GM13977 (cell line): ENCODE measurements around the gene FIS1.
A peak's percentile ranks its signal among the peaks of the same experiment; 100 is the strongest.
"Not testable (repeated sequence)": the region's sequence is repeated elsewhere in the genome, so short reads cannot be mapped to it uniquely, and the experiment has no call there.

Experiments used
- DNase-seq: peaks from one replicate; pipeline ENCODE4 v3.0.0; 2012; ENCODE audit warnings: low spot score
- CTCF ChIP-seq: IDR thresholded peaks from 2 replicates; pipeline ENCODE4 v1.5.1; 2012; ENCODE audit warnings: mild to moderate bottlenecking, control low read depth; ENCODE audit not compliant: insufficient read depth; ENCODE audit errors: extremely low read depth, missing control alignments
- in situ Hi-C: fragments of 300-500 bp; cut with MboI; formaldehyde crosslinking; loops from one replicate; pipeline ENCODE4 v1.12.0; 2022; ENCODE audit warnings: low sequenced_read_pairs, low pct_unique_long_range_greater_than_20kb, mixed read lengths, inconsistent platforms; ENCODE audit not compliant: unreplicated experiment

The FIS1 gene

GRCh38 chr7:101244375-101245146 lies at the start of gene FIS1:
FIS1 (minus strand) TSS chr7:101245081; CDS start chr7:101245004, 77 bp downstream.
- in situ Hi-C loops, result no loop called here
- peak; percentile 97 for TF ChIP-seq CTCF
- peak; percentile 92 for DNase-seq

GRCh38 chr7:101294039-101294831 lies 49.4 kb upstream of the FIS1 start:
- DNase-seq, result no peak
- in situ Hi-C loops, result no loop called here
- no peak for TF ChIP-seq CTCF

- in situ Hi-C loops, result not testable (repeated sequence)
These were observed 48.5 kb upstream of the FIS1 start for GRCh38 chr7:101293069-101294021.

GRCh38 chr7:101292566-101292965 lies 47.7 kb upstream of the FIS1 start:
- in situ Hi-C loops, DNase-seq: not testable (repeated sequence)

More at GRCh38 chr7:101293069-101294021, 48.5 kb upstream of the FIS1 start:
- DNase-seq, result not testable (repeated sequence)

GRCh38 chr7:101290186-101291037 lies 45.5 kb upstream of the FIS1 start:
- DNase-seq, in situ Hi-C loops: not testable (repeated sequence)
- peak; percentile 62 for TF ChIP-seq CTCF

GRCh38 chr7:101289687-101290086 lies 44.8 kb upstream of the FIS1 start:
- DNase-seq, in situ Hi-C loops: not testable (repeated sequence)

- in situ Hi-C loops, result no loop called here
- no peak for DNase-seq
- no peak for TF ChIP-seq CTCF
These were observed 43.6 kb upstream of the FIS1 start for GRCh38 chr7:101288439-101288838.
